ENCODE data around the gene WDR43.
A peak's percentile ranks its signal among the peaks of the same experiment; 100 is the strongest.

The WDR43 gene
- total RNA-seq: 19.9 to 113 (median 68.6) reads per million in 17 experiments

- peak; percentile 99 to 100 (median 99) for DNase-seq
Measured at GRCh38 chr2:28894470-28895188, at the start of gene WDR43. TSS of gene WDR43 (plus strand) at chr2:28894667. CDS start at chr2:28894699, 32 bp downstream.

GRCh38 chr2:28855193-28855592, 39.3 kb upstream of the WDR43 start:
- DNase-seq: no peak

GRCh38 chr2:28855977-28856376, 38.5 kb upstream of the WDR43 start:
- no peak for DNase-seq

- DNase-seq: no peak
Measured at GRCh38 chr2:28868611-28869010, 25.9 kb upstream of the WDR43 start.

- DNase-seq: peak in 3 of 4 experiments; percentile 43 to 52 (median 50)
Measured at GRCh38 chr2:28869494-28870145, 24.8 kb upstream of the WDR43 start.

- DNase-seq: peak; percentile 98 to 99 (median 98)
Measured at GRCh38 chr2:28870146-28870891, 24.1 kb upstream of the WDR43 start, which contains the start of gene TRMT61B. TSS of gene TRMT61B (minus strand) at chr2:28870309. CDS start at chr2:28870277, 32 bp downstream.

- DNase-seq: no peak
Measured at GRCh38 chr2:28871620-28872019, 22.8 kb upstream of the WDR43 start.

- no peak for DNase-seq
Measured at GRCh38 chr2:28880193-28880592, 14.3 kb upstream of the WDR43 start.

- no peak for DNase-seq
Measured at GRCh38 chr2:28893488-28893887, 979 bp upstream of the WDR43 start.

- DNase-seq: peak; percentile 38 to 57 (median 42)
Measured at GRCh38 chr2:28895189-28895893, 874 bp downstream of the WDR43 start.

- no peak for DNase-seq
Measured at GRCh38 chr2:28896906-28897305, 2.4 kb downstream of the WDR43 start.

GRCh38 chr2:28898048-28898447, 3.6 kb downstream of the WDR43 start:
- DNase-seq: no peak

GRCh38 chr2:28901202-28901601, 6.7 kb downstream of the WDR43 start:
- peak in 3 of 4 experiments; percentile 19 to 26 (median 19) for DNase-seq

GRCh38 chr2:28901841-28902240, 7.4 kb downstream of the WDR43 start:
- DNase-seq: no peak

- DNase-seq: no peak
Measured at GRCh38 chr2:28902584-28902983, 8.1 kb downstream of the WDR43 start.

- peak; percentile 12 to 57 (median 46) for DNase-seq
Measured at GRCh38 chr2:28904295-28904694, 9.8 kb downstream of the WDR43 start.

- peak; percentile 16 to 63 (median 52) for DNase-seq
Measured at GRCh38 chr2:28904802-28905457, 10.5 kb downstream of the WDR43 start.

- peak in 1 of 4 experiments; percentile 13 for DNase-seq
Measured at GRCh38 chr2:28905533-28905932, 11.1 kb downstream of the WDR43 start.

- DNase-seq: no peak
Measured at GRCh38 chr2:28906376-28906775, 11.9 kb downstream of the WDR43 start.

GRCh38 chr2:28906821-28907220, 12.4 kb downstream of the WDR43 start:
- DNase-seq: no peak

GRCh38 chr2:28908172-28908571, 13.7 kb downstream of the WDR43 start:
- no peak for DNase-seq

All from suppressor macrophage (primary cell).